ENCODE measurements around the gene DDHD1. TPM values are rescaled to one million over a fixed set of nuclear protein-coding genes. Genes with fewer than 3 reads are reported as not detected.

DDHD1 gene
- polyA plus RNA-seq, 2 of the 4 experiments (the other 2 are of a cell fraction) = 6.2 to 12.3 TPM

- TF ChIP-seq RCOR1 (IDR thresholded peaks at IDR 0.05; ENCODE audit: low read depth, low read length) = no peak
- no peak for TF ChIP-seq CHD2 (IDR thresholded peaks at IDR 0.05; ENCODE audit: low read length, partially characterized antibody)
- TF ChIP-seq CBX8 (IDR thresholded peaks at IDR 0.05) = no peak
- no peak for TF ChIP-seq JUN (IDR thresholded peaks at IDR 0.05)
- TF ChIP-seq TFCP2L1 (CRISPR knock-in tag; IDR thresholded peaks at IDR 0.05) = no peak
- TF ChIP-seq POLR2AphosphoS2 (conservative IDR thresholded peaks at IDR 0.05; ENCODE audit: low read length) = no peak
- TF ChIP-seq KDM5A (IDR thresholded peaks at IDR 0.05) = no peak
- TF ChIP-seq RNF2 (IDR thresholded peaks at IDR 0.05; ENCODE audit: borderline replicate concordance, low read depth) = no peak
- no peak for TF ChIP-seq RAD21 (conservative IDR thresholded peaks at IDR 0.05 in 1 of 2, IDR thresholded peaks at IDR 0.05 in 1 of 2)
- TF ChIP-seq ATOH8 (CRISPR knock-in tag; IDR thresholded peaks at IDR 0.05; ENCODE audit: low read depth) = no peak
- no peak for TF ChIP-seq E2F6 (IDR thresholded peaks at IDR 0.05; ENCODE audit: borderline replicate concordance, low read depth)
- TF ChIP-seq MAZ (IDR thresholded peaks at IDR 0.05; ENCODE audit: borderline replicate concordance, low read depth, low read length) = no peak
- ChIA-PET POLR2A (no interaction called here), CTCF (interaction anchor here (0.8 to 1.7 kb wide), 3 partner anchors 12 to 96 kb away, joined by 4 to 6 read pairs (median 5); no protein-coding TSS in a partner anchor)
- peaks cover 12% of the 10 kb centered on the region for H3K4me1 ChIP-seq
- FAIRE-seq (no peak), ATAC-seq (no peak), DNase-seq (ENCODE audit: low read depth in 1 of 2, low spot score in 1 of 2) (no peak)
- no peak overlapping the region for H3K4me3 ChIP-seq
- 79% methylated on average over 4 of the region's 4 CpGs for WGBS (ENCODE audit: missing lambda C conversion rate)
- H3K9me3 ChIP-seq = no peaks in the 10 kb centered on the region
- no peak overlapping the region for H3K4me2 ChIP-seq
- H3K27ac ChIP-seq = no peak overlapping the region
These were observed 3.3 kb downstream of the DDHD1 start for GRCh38 chr14:53149668-53150316.

GRCh38 chr14:53148671-53149070 is 4.5 kb downstream of the DDHD1 start:
- Histone ChIP-seq H3K4me3 (no peak overlapping the region), H3K27ac (no peak overlapping the region), H3K4me2 (no peak overlapping the region), H3K9me3 (no peaks in the 10 kb centered on the region), H3K4me1 (peaks cover 10% of the 10 kb centered on the region)
- FAIRE-seq (no peak), ATAC-seq (no peak), DNase-seq (ENCODE audit: low read depth in 1 of 2, low spot score in 1 of 2) (no peak)
- POLR2A ChIA-PET = no interaction called here
- CTCF ChIA-PET = no interaction called here
- TF ChIP-seq HOXB5 (CRISPR knock-in tag; IDR thresholded peaks at IDR 0.05) (no peak), HMGXB4 (CRISPR knock-in tag; IDR thresholded peaks at IDR 0.05; ENCODE audit: borderline replicate concordance) (no peak), CTCF (IDR thresholded peaks at IDR 0.05) (no peak), MAX (IDR thresholded peaks at IDR 0.05) (no peak), POLR2A (IDR thresholded peaks at IDR 0.05; ENCODE audit: low read length) (no peak), CBX8 (IDR thresholded peaks at IDR 0.05) (no peak), GATA3 (IDR thresholded peaks at IDR 0.05; ENCODE audit: borderline replicate concordance) (no peak), CHD4 (IDR thresholded peaks at IDR 0.05; ENCODE audit: borderline replicate concordance) (no peak), HES2 (IDR thresholded peaks at IDR 0.05) (no peak), ZFP36 (IDR thresholded peaks at IDR 0.05; ENCODE audit: borderline replicate concordance, partially characterized antibody) (no peak), CHD2 (IDR thresholded peaks at IDR 0.05; ENCODE audit: low read length, partially characterized antibody) (no peak), JUNB (IDR thresholded peaks at IDR 0.05) (no peak), BCL3 (IDR thresholded peaks at IDR 0.05) (no peak), MAZ (IDR thresholded peaks at IDR 0.05; ENCODE audit: borderline replicate concordance, low read depth, low read length) (no peak), ZC3H11A (IDR thresholded peaks at IDR 0.05) (no peak), BHLHE40 (IDR thresholded peaks at IDR 0.05; ENCODE audit: low read depth, low read length) (no peak), RAD21 (conservative IDR thresholded peaks at IDR 0.05 in 1 of 2, IDR thresholded peaks at IDR 0.05 in 1 of 2) (no peak), PBX3 (IDR thresholded peaks at IDR 0.05) (no peak), RFX5 (IDR thresholded peaks at IDR 0.05) (no peak)

Data from A549 (cell line).